Type B pancreatic cell (in vitro differentiated cells): Measurements from ENCODE around the gene SMARCD3. TPM values are rescaled to one million over a fixed set of nuclear protein-coding genes. Genes with fewer than 3 reads are reported as not detected.

Experiments used
- DNase-seq: peaks from one replicate; pipeline ENCODE4 v3.0.0; 2021; ENCODE audit warnings: mixed read lengths; ENCODE audit not compliant: unreplicated experiment; ENCODE audit errors: extremely low spot score
- H3K27ac Mint-ChIP-seq: 2 replicates; pipeline ENCODE4 v1.8.0; 2021; ENCODE audit warnings: mild to moderate bottlenecking, mixed read lengths
- H3K27me3 Mint-ChIP-seq: 2 replicates; pipeline ENCODE4 v1.8.0; 2021; ENCODE audit warnings: mixed read lengths
- H3K36me3 Mint-ChIP-seq: 2 replicates; pipeline ENCODE4 v1.8.0; 2021; ENCODE audit warnings: mixed read lengths
- H3K4me1 Mint-ChIP-seq: one replicate; pipeline ENCODE4 v1.8.0; 2021; ENCODE audit warnings: mixed read lengths; ENCODE audit not compliant: unreplicated experiment
- H3K4me3 Mint-ChIP-seq: 2 replicates; pipeline ENCODE4 v1.8.0; 2021; ENCODE audit warnings: mild to moderate bottlenecking, mixed read lengths
- H3K9me3 Mint-ChIP-seq: 2 replicates; pipeline ENCODE4 v1.8.0; 2021; ENCODE audit warnings: mixed read lengths
- CTCF ChIP-seq: fragments of 200-600 bp; sonication (generic); conservative IDR thresholded peaks from 2 replicates; pipeline ENCODE4 v1.5.0; 2021; ENCODE audit warnings: antibody characterized with exemption, mild to moderate bottlenecking
- total RNA-seq: library from RNA; stranded (reverse); gene quantifications from 2 replicates; pipeline ENCODE4 v1.2.1, GENCODE V29; 2021; ENCODE audit warnings: low replicate concordance

The SMARCD3 gene
- total RNA-seq, 1 donor from 2014 or later, result 58.4 TPM

GRCh38 chr7:151204383-151205032 lies 44.0 kb downstream of the SMARCD3 start:
- no peak overlapping the region for H3K27ac Mint-ChIP-seq
- peaks cover 51% of the 10 kb centered on the region for H3K27me3 Mint-ChIP-seq
- no peaks in the 10 kb centered on the region for H3K36me3 Mint-ChIP-seq

GRCh38 chr7:151202836-151203235 lies 45.7 kb downstream of the SMARCD3 start:
- Mint-ChIP-seq H3K36me3 (no peaks in the 10 kb centered on the region), H3K27me3 (peaks cover 47% of the 10 kb centered on the region), H3K4me1 (no peaks in the 10 kb centered on the region), H3K4me3 (no peak overlapping the region), H3K27ac (no peak overlapping the region), H3K9me3 (no peaks in the 10 kb centered on the region)
- no peak for TF ChIP-seq CTCF
- DNase-seq, result no peak

More at GRCh38 chr7:151204383-151205032, 44.0 kb downstream of the SMARCD3 start:
- Mint-ChIP-seq H3K4me1 (no peaks in the 10 kb centered on the region), H3K4me3 (no peak overlapping the region), H3K9me3 (no peaks in the 10 kb centered on the region)
- no peak for DNase-seq
- no peak for TF ChIP-seq CTCF

- Mint-ChIP-seq H3K9me3 (no peaks in the 10 kb centered on the region), H3K4me1 (no peaks in the 10 kb centered on the region), H3K4me3 (no peak overlapping the region), H3K36me3 (no peaks in the 10 kb centered on the region), H3K27ac (no peak overlapping the region), H3K27me3 (peaks cover 40% of the 10 kb centered on the region)
- TF ChIP-seq CTCF, result no peak
- DNase-seq, result no peak
These were observed 46.7 kb downstream of the SMARCD3 start for GRCh38 chr7:151201751-151202150.

- no peaks in the 10 kb centered on the region for H3K36me3 Mint-ChIP-seq
- no peak for DNase-seq
- H3K27me3 Mint-ChIP-seq, result peaks cover 39% of the 10 kb centered on the region
- no peaks in the 10 kb centered on the region for H3K4me1 Mint-ChIP-seq
- no peak for TF ChIP-seq CTCF
- H3K27ac Mint-ChIP-seq, result no peak overlapping the region
- no peak overlapping the region for H3K4me3 Mint-ChIP-seq
- H3K9me3 Mint-ChIP-seq, result no peaks in the 10 kb centered on the region
These were observed 47.1 kb downstream of the SMARCD3 start for GRCh38 chr7:151201344-151201743.

GRCh38 chr7:151198945-151199848 lies 49.3 kb downstream of the SMARCD3 start:
- Mint-ChIP-seq H3K4me1 (no peaks in the 10 kb centered on the region), H3K4me3 (no peak overlapping the region), H3K9me3 (no peaks in the 10 kb centered on the region), H3K27me3 (peaks cover 36% of the 10 kb centered on the region), H3K36me3 (no peaks in the 10 kb centered on the region), H3K27ac (no peak overlapping the region)
- DNase-seq, result no peak
- no peak for TF ChIP-seq CTCF
